Naive thymus-derived CD4-positive, alpha-beta T cell (primary cell): Measurements from ENCODE around the gene ABCB1. TPM values are rescaled to one million over a fixed set of nuclear protein-coding genes. Genes with fewer than 3 reads are reported as not detected.

Source experiments
- polyA plus RNA-seq, 2 donors: library from polyadenylated mRNA; unstranded; fragments of 300-500 nt; fragmentation: Illumina TruSeq; gene quantifications; one replicate each; pipeline ENCODE4 v1.2.3, GENCODE V29; 2021
- total RNA-seq, 6 experiments: library from RNA in 5 of 6; stranded (reverse) in 5 of 6; gene quantifications; 1 replicate in 5 of 6; 2 replicates in 1 of 6; pipeline ENCODE4 v1.2.3 and lab custom pipeline; 2021 to 2026

ABCB1 gene
- total and polyA plus RNA-seq, 7 experiments from 2014 or later = 3.0 to 14.3 (median 9.0) TPM

Other genes starting within 250 kb of the ABCB1 start
- 1 to 10 TPM in 1 of 5 experiments, under 1 TPM in 3, not detected in 1; 0.27 to 1.5 (median 0.71) TPM for gene ABCB4, start 125.2 kb downstream of the ABCB1 start, total RNA-seq
- not detected for gene ABCB4, start 125.2 kb downstream of the ABCB1 start, polyA plus RNA-seq
- under 1 TPM in 3 of 5 experiments, not detected in 2; 0.11 to 0.16 (median 0.11) TPM for gene RUNDC3B, start 27.5 kb upstream of the ABCB1 start, total RNA-seq
- 1 to 10 TPM; 1.3 TPM for gene RUNDC3B, start 27.5 kb upstream of the ABCB1 start, polyA plus RNA-seq